ENCODE measurements around the gene TNFRSF11A.

The TNFRSF11A gene

DNA sequence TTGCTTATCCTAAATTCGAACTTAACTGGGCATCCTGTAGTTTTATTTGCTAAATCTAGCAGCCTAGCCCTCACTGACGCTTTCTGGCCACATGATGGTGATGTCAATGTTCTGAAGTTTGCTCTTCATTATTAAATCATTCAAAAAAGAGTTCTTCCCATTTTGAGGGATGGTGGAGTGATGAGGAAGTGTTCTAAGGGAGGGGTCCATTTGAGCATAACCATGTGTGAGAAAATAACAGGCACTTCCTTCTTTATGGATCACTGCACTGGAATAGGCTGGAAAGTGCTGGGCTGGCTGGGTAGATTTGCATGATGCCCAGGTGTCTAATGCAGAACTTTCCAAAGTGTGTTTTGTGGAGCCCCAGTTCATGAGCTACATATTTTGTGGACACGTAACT, 74.2 kb downstream of the TNFRSF11A start:
- Histone ChIP-seq H2AFZ (ENCODE audit: low read length, unreplicated experiment) (no peak overlapping the region), H3K79me2 (ENCODE audit: control insufficient read depth, insufficient read depth, low read length, unreplicated experiment) (no peaks in the 10 kb centered on the region), H3K4me3 (ENCODE audit: low read depth, low read length) (no peak overlapping the region), H3K36me3 (ENCODE audit: insufficient read depth, low read length) (no peaks in the 10 kb centered on the region), H3K27me3 (ENCODE audit: insufficient read depth, low read length) (no peaks in the 10 kb centered on the region; the same call in 1 of the 2 replicates), H3K4me1 (ENCODE audit: control insufficient read depth, insufficient read depth, low read length, unreplicated experiment) (no peaks in the 10 kb centered on the region), H3K27ac (ENCODE audit: low read depth, low read length) (no peak overlapping the region)

DNA sequence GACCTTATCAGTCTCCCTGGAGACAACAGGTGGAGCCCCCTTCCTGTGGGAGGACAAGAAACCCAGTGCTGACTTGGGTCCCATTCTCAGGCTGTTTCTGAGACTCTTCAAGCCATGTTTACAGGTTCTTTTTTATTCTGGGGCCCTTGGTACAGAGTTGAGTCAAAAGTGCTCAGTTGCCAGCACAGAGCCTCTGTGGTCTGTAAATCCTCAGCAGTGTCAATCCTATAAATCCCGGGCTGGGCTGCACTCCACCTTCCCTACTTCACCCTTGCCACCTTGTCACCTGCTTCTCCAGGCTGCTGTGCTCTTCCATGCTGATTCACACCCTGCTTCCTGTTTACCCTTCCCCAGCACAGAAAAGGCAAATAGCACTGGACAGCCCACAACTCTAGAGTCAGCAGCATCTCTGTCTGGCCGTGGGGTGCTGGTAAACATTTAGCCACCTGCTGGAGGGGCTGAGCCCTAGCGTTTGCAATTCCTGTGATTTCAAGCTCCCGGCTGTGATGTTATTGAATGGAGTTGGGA, 74.7 kb downstream of the TNFRSF11A start:
- H3K4me3 ChIP-seq (ENCODE audit: low read depth, low read length) = no peak overlapping the region
- H3K27ac ChIP-seq (ENCODE audit: low read depth, low read length) = no peak overlapping the region
- no peak overlapping the region for H2AFZ ChIP-seq (ENCODE audit: low read length, unreplicated experiment)
- H3K79me2 ChIP-seq (ENCODE audit: control insufficient read depth, insufficient read depth, low read length, unreplicated experiment) = no peaks in the 10 kb centered on the region
- no peaks in the 10 kb centered on the region for H3K4me1 ChIP-seq (ENCODE audit: control insufficient read depth, insufficient read depth, low read length, unreplicated experiment)
- no peaks in the 10 kb centered on the region for H3K36me3 ChIP-seq (ENCODE audit: insufficient read depth, low read length)
- H3K27me3 ChIP-seq (ENCODE audit: insufficient read depth, low read length) = no peaks in the 10 kb centered on the region; the same call in 1 of the 2 replicates

DNA sequence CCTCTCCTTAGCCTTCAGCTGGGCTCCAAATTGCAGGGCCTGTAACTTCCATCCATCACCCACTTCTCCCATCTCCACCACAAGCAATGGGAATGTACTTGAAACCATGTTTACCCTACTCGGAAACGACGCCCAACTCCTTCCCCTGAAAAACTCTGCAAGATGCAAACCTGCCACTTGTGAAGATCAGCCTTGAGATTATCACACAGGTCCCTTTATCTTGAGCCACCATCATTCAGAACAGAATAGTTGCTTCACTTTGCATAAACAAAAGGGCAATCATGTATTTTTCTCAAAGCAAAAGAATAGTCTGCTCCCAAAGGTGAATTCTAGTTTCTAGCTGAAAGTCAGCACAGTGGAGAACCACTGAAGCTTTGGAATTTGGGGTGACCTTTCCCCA, 75.8 kb downstream of the TNFRSF11A start:
- H3K4me3 ChIP-seq (ENCODE audit: low read depth, low read length) = no peak overlapping the region
- no peak overlapping the region for H2AFZ ChIP-seq (ENCODE audit: low read length, unreplicated experiment)
- no peak overlapping the region for H3K27ac ChIP-seq (ENCODE audit: low read depth, low read length)
- H3K36me3 ChIP-seq (ENCODE audit: insufficient read depth, low read length) = no peaks in the 10 kb centered on the region
- no peaks in the 10 kb centered on the region for H3K4me1 ChIP-seq (ENCODE audit: control insufficient read depth, insufficient read depth, low read length, unreplicated experiment)
- no peaks in the 10 kb centered on the region for H3K79me2 ChIP-seq (ENCODE audit: control insufficient read depth, insufficient read depth, low read length, unreplicated experiment)
- H3K27me3 ChIP-seq (ENCODE audit: insufficient read depth, low read length) = no peaks in the 10 kb centered on the region; the same call in 1 of the 2 replicates

DNA sequence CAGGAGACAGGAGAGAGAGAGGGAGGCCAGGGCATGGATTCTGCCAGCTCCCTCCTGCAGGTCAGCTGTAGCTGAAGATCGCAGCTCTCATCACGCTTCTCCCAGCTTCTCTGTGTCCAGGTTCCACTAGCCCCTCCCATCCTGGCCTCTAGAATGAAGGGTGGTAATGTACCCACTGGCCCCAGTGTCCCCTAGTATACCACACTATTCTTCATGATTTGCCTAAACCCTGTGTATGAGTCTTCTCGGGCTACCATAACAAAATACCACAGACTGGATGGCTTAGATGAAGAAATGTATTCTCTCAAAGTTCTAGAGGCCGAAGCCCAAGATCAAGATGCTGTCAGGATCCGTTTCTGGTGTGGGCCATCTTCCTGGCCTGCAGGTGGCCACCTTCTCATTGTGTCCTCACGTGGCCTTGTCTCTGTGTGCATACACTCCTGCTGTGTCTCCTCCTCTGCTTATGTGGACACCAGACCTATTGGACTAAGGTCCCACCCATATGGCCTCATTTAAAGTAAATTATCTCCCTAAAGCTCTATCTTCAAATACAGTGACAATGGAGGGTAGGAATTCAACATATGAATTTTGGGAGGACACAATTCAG, 77.3 kb downstream of the TNFRSF11A start:
- H3K4me3 ChIP-seq (ENCODE audit: low read depth, low read length) = no peak overlapping the region
- no peak overlapping the region for H3K27ac ChIP-seq (ENCODE audit: low read depth, low read length)
- no peaks in the 10 kb centered on the region for H3K36me3 ChIP-seq (ENCODE audit: insufficient read depth, low read length)
- H3K4me1 ChIP-seq (ENCODE audit: control insufficient read depth, insufficient read depth, low read length, unreplicated experiment) = no peaks in the 10 kb centered on the region
- H2AFZ ChIP-seq (ENCODE audit: low read length, unreplicated experiment) = no peak overlapping the region
- no peaks in the 10 kb centered on the region; the same call in 1 of the 2 replicates for H3K27me3 ChIP-seq (ENCODE audit: insufficient read depth, low read length)
- no peaks in the 10 kb centered on the region for H3K79me2 ChIP-seq (ENCODE audit: control insufficient read depth, insufficient read depth, low read length, unreplicated experiment)

DNA sequence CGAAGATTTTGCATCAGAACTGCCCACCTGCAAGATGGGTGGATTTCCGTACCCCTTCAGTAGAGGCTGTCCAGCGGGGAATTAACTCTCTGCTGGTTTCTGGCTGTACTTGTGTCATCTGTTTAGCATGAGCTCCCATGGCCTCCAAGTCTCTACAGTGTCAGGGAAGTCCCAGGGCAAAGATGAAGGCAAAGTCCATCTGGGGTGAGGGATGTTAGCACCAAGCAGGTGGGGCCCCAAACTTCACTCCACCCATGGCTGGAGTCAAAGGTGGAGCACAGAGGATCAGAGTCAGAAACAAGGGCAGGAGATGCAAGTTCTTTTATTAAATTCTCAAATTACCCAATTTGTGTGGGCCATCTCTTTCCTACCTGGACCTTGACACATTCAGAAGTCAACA, 78.0 kb downstream of the TNFRSF11A start:
- Histone ChIP-seq H3K79me2 (ENCODE audit: control insufficient read depth, insufficient read depth, low read length, unreplicated experiment) (no peaks in the 10 kb centered on the region), H3K27me3 (ENCODE audit: insufficient read depth, low read length) (no peaks in the 10 kb centered on the region; the same call in 1 of the 2 replicates), H3K4me3 (ENCODE audit: low read depth, low read length) (no peak overlapping the region), H2AFZ (ENCODE audit: low read length, unreplicated experiment) (no peak overlapping the region), H3K4me1 (ENCODE audit: control insufficient read depth, insufficient read depth, low read length, unreplicated experiment) (no peaks in the 10 kb centered on the region), H3K27ac (ENCODE audit: low read depth, low read length) (no peak overlapping the region), H3K36me3 (ENCODE audit: insufficient read depth, low read length) (no peaks in the 10 kb centered on the region)

DNA sequence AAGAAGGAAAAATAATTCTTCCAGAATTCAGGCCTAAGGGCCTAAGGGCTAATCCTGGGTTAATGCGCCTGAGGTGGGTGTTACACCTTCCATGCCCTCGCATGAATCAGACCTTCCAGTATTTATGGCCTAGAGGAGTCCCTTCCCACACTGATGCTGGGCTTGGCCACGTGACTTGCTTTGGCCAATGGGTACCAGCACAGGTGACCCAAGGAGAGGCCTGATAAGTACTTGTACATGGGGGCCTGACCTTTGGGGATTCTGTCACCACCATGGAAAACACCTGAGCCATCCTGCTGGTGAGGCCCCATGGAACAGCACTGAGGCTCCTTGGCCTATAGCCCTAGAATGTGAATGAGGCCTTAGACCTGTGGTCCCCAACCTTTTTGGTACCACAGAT, 79.8 kb downstream of the TNFRSF11A start:
- Histone ChIP-seq H3K79me2 (ENCODE audit: control insufficient read depth, insufficient read depth, low read length, unreplicated experiment) (no peaks in the 10 kb centered on the region), H3K27ac (ENCODE audit: low read depth, low read length) (no peak overlapping the region), H3K36me3 (ENCODE audit: insufficient read depth, low read length) (no peaks in the 10 kb centered on the region), H2AFZ (ENCODE audit: low read length, unreplicated experiment) (no peak overlapping the region), H3K27me3 (ENCODE audit: insufficient read depth, low read length) (no peaks in the 10 kb centered on the region), H3K4me3 (ENCODE audit: low read depth, low read length) (no peak overlapping the region), H3K4me1 (ENCODE audit: control insufficient read depth, insufficient read depth, low read length, unreplicated experiment) (no peaks in the 10 kb centered on the region)

DNA sequence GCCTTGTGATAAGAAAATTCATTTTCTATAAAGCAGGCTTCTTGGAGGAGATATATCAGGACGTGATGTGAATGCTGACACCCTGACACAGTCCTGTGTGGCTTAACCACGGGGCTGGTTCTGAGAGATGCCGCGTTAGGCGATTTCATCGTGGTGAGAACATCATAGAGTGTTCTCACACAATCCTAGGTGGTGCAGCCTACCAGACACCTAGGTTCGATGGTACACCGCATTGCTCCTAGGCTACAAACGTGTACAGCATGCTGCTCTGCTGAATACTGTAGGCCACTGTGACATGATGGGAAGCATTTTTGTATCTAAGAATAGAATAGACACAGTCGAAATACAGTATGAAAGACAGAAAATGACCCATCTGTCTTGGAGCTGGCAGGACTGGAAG, 82.5 kb downstream of the TNFRSF11A start:
- no peaks in the 10 kb centered on the region for H3K36me3 ChIP-seq (ENCODE audit: insufficient read depth, low read length)
- H3K27me3 ChIP-seq (ENCODE audit: insufficient read depth, low read length) = peaks cover 6% of the 10 kb centered on the region; the same call in 1 of the 2 replicates
- H3K79me2 ChIP-seq (ENCODE audit: control insufficient read depth, insufficient read depth, low read length, unreplicated experiment) = no peaks in the 10 kb centered on the region
- no peak overlapping the region for H3K4me3 ChIP-seq (ENCODE audit: low read depth, low read length)
- H3K27ac ChIP-seq (ENCODE audit: low read depth, low read length) = no peak overlapping the region
- H2AFZ ChIP-seq (ENCODE audit: low read length, unreplicated experiment) = no peak overlapping the region
- no peaks in the 10 kb centered on the region for H3K4me1 ChIP-seq (ENCODE audit: control insufficient read depth, insufficient read depth, low read length, unreplicated experiment)

DNA sequence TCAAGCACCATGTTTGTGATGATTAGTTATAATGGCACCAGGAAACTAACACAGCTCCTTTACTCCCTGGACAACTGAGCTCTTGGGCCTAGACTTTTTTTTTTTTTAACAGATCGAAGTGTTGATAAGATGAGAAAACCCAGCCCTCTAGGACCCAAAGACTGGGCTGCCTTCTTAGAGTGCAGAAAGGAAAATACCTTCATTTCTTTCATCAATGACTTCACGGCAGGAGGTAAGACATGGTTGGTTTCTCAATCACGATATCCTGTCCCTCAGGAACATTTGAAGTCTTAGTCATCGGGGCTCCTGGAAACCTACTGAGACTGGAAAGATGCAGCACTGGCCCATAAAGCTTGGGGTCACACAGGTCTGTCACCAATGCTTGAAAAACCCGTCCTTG, 84.7 kb downstream of the TNFRSF11A start:
- Histone ChIP-seq H2AFZ (ENCODE audit: low read length, unreplicated experiment) (no peak overlapping the region), H3K27me3 (ENCODE audit: insufficient read depth, low read length) (peaks cover 27% of the 10 kb centered on the region), H3K79me2 (ENCODE audit: control insufficient read depth, insufficient read depth, low read length, unreplicated experiment) (no peaks in the 10 kb centered on the region), H3K4me1 (ENCODE audit: control insufficient read depth, insufficient read depth, low read length, unreplicated experiment) (no peaks in the 10 kb centered on the region), H3K27ac (ENCODE audit: low read depth, low read length) (no peak overlapping the region), H3K36me3 (ENCODE audit: insufficient read depth, low read length) (no peaks in the 10 kb centered on the region), H3K4me3 (ENCODE audit: low read depth, low read length) (no peak overlapping the region)

DNA sequence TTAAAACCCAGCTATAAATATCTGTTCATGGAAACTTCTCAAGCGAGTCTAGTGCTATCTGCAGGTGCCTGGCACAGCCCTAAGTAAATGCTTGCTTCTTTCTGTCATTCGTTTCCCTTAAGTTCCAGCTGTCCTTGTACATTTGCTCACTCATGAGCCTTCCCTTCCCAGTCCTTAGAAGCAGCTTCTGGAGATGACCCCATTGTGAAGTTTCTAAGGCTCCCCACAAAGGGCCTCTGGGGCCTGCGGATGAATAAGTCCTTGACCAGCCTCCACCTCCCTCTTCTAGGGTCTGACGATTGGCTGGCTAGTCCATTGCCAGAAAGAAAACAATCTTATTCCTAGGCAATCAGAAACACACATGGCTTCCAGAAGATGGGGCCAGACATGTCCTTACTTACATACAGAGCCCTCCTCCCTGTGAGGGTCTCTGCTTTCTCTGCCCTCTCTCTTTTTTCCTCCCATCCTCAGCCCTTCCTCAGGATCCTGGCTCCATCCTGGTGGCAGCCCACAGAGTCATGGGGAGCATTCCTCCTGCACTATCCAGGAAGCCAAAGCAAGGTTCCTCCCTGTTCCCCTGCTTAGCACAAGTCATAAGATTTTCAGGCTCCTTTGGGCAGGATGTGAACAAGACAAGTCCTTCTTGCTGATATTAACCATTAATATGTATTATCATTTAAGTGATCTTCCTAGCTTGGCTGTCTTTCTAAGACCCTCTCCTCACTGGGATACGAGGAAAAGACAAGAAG, 87.3 kb downstream of the TNFRSF11A start:
- H3K36me3 ChIP-seq (ENCODE audit: insufficient read depth, low read length) = no peaks in the 10 kb centered on the region
- peaks cover 40% of the 10 kb centered on the region for H3K27me3 ChIP-seq (ENCODE audit: insufficient read depth, low read length)
- H3K79me2 ChIP-seq (ENCODE audit: control insufficient read depth, insufficient read depth, low read length, unreplicated experiment) = no peaks in the 10 kb centered on the region
- no peak overlapping the region for H2AFZ ChIP-seq (ENCODE audit: low read length, unreplicated experiment)
- no peak overlapping the region for H3K4me3 ChIP-seq (ENCODE audit: low read depth, low read length)
- H3K4me1 ChIP-seq (ENCODE audit: control insufficient read depth, insufficient read depth, low read length, unreplicated experiment) = no peaks in the 10 kb centered on the region
- H3K27ac ChIP-seq (ENCODE audit: low read depth, low read length) = no peak overlapping the region

DNA sequence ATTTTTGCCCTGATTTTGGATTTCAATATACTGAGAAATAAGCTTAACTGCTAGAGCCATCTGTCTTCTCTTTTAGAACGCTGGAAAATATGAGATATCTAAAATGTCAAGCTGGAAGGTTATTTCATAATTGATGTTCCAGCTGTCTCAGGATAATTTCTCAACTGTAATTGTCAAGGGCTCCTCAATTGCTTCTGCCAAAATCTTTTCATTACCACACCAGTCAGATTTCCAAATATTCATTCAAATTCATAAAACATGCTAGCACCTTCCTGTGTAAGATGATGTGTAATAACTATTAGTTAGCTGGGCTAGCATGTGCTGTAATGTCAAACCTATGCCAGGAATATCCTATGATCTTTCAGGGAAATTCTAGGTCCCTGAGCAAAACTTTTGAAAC, 88.1 kb downstream of the TNFRSF11A start:
- no peaks in the 10 kb centered on the region for H3K36me3 ChIP-seq (ENCODE audit: insufficient read depth, low read length)
- H3K27ac ChIP-seq (ENCODE audit: low read depth, low read length) = no peak overlapping the region
- no peaks in the 10 kb centered on the region for H3K4me1 ChIP-seq (ENCODE audit: control insufficient read depth, insufficient read depth, low read length, unreplicated experiment)
- no peak overlapping the region for H3K4me3 ChIP-seq (ENCODE audit: low read depth, low read length)
- H2AFZ ChIP-seq (ENCODE audit: low read length, unreplicated experiment) = no peak overlapping the region
- H3K79me2 ChIP-seq (ENCODE audit: control insufficient read depth, insufficient read depth, low read length, unreplicated experiment) = no peaks in the 10 kb centered on the region
- peaks cover 40% of the 10 kb centered on the region for H3K27me3 ChIP-seq (ENCODE audit: insufficient read depth, low read length)

DNA sequence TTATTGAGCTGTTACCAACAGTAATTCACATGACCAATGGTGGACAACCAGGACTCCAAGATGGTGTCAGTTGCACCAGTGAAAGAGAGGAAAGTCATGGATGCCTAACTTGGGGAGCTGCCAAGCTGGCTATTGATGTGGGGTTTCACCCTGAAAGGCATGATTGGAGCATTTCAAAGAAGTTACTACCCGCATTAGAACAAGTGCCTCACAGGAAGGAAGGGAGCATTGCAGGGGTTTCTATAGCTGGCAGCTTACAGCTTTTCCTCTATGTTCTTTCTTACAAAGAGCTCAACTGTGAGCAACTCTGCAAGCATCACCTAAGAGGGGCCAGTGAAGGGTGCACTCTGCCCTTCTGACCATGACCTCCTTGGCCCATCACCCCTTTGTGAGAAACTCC, 93.1 kb downstream of the TNFRSF11A start:
- H2AFZ ChIP-seq (ENCODE audit: low read length, unreplicated experiment) = no peak overlapping the region
- H3K4me3 ChIP-seq (ENCODE audit: low read depth, low read length) = no peak overlapping the region
- H3K79me2 ChIP-seq (ENCODE audit: control insufficient read depth, insufficient read depth, low read length, unreplicated experiment) = no peaks in the 10 kb centered on the region
- H3K27ac ChIP-seq (ENCODE audit: low read depth, low read length) = no peak overlapping the region
- no peaks in the 10 kb centered on the region for H3K36me3 ChIP-seq (ENCODE audit: insufficient read depth, low read length)
- peaks cover 28% of the 10 kb centered on the region for H3K27me3 ChIP-seq (ENCODE audit: insufficient read depth, low read length)
- H3K4me1 ChIP-seq (ENCODE audit: control insufficient read depth, insufficient read depth, low read length, unreplicated experiment) = no peaks in the 10 kb centered on the region

Measured in ACC112 (cell line).